Activated CD8-positive, alpha-beta memory T cell treated with anti-CD3 and anti-CD28 coated beads for 36 hours (primary cell): ENCODE results near the gene TPM3. TPM values are rescaled to one million over a fixed set of nuclear protein-coding genes. Genes with fewer than 3 reads are reported as not detected.
"Not testable (repeated sequence)": the region's sequence is repeated elsewhere in the genome, so short reads cannot be mapped to it uniquely, and the experiment has no call there.

ENCODE experiments used
- CTCF ChIA-PET: fragments of 350-600 bp; sonication (Branson Sonifier 250); formaldehyde crosslinking; loops from one replicate; lab custom pipeline; 2021; ENCODE audit warnings: antibody characterized with exemption; lab: Charles Lee
- POLR2A ChIA-PET: fragments of 350-600 bp; sonication (Branson Sonifier 250); formaldehyde crosslinking; loops from one replicate; lab custom pipeline; 2021; ENCODE audit warnings: antibody characterized with exemption; lab: Charles Lee
- total RNA-seq, 2 experiments: library from RNA; stranded (reverse); gene quantifications; one replicate each; pipeline ENCODE4 v1.2.3, GENCODE V29; 2021

Gene TPM3
- 100 to 1,000 TPM; 796 to 807 TPM for total RNA-seq

DNA sequence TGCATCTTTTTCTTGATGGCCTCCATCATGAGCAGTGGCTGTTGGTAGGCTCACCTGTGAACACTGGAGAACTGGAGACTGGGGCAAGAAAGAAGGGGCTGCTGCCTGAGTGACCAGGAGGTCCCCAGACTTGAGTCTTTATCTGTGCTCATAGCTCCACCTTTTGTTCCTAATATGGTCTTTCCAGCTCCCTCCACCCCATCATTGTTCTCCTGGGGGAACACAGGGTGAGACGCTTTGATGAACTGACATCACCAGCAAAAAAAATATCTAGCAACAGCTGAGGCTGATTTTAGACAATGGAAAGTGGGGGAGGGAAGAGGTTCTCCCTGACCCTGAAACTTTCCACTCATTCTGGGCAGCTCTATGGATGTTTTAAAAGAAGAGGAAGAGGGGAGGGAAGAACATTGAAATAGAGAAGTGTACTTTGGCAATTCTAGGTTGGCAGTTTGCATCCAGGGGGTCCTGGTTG, at the start of gene TPM3:
TSS of gene TPM3 (minus strand) at position 111 of the 472 bp plus-strand sequence. CDS start at position 29, 82 bp downstream.
- POLR2A ChIA-PET = no interaction called here
- CTCF ChIA-PET = interaction anchor here (1.5 kb wide), 1 partner anchor 82 kb away, joined by 4 read pairs; no protein-coding TSS in a partner anchor

DNA sequence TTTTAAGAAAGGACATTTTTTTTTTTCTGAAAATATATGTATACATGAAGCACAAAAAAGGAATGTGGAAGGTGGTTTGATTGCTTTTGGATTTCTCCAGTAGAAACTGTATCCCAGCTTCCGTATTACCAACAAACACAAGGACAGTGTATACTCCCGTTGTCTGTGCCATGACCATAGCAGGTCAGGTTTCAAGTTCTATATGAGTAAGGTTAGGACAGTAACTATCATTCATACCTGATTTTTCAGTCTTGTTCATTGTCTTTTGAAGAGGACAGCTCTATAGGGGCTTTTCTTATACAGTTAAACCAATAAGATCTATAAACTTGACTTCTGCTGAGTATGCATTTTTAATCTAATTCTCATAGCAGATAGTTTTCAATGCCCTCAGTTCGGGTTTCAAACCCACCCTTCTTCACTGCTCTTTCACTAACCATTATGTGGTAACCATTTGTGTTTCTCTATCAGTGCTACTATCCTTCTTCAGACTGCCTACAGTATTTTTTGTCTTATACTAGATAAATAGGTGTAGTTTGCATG, 48.5 kb upstream of the TPM3 start:
- ChIA-PET CTCF (no interaction called here), POLR2A (interaction anchor here (0.6 kb wide), 1 partner anchor 93 kb away, joined by 4 read pairs; no protein-coding TSS in a partner anchor)

DNA sequence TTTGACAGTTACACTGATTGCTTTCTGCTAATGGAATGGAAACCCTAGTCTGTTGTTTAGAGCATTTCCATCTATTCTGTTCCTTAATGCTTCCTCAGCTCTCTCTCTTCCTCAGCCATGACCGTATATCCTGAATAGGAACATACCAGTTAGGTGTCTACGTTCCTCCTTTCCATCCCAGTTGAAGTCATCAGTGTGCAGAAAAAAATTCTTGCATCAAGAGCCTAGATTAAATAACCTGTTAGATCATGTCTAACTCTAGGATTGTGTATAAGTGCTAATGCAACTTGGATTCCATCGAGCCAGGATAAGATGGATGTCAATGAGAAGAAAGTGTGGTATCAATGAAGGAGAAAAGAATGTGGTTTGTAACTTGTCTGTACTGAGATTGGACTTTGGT, 47.6 kb upstream of the TPM3 start:
- POLR2A ChIA-PET = no interaction called here

GRCh38 chr1:154237880-154238506, 46.1 kb upstream of the TPM3 start:
- POLR2A ChIA-PET = interaction anchor here (0.8 kb wide), 1 partner anchor 28 kb away, joined by 3 read pairs; no protein-coding TSS in a partner anchor
- CTCF ChIA-PET = no interaction called here

More for the DNA sequence above, 47.6 kb upstream of the TPM3 start:
- CTCF ChIA-PET = no interaction called here

DNA sequence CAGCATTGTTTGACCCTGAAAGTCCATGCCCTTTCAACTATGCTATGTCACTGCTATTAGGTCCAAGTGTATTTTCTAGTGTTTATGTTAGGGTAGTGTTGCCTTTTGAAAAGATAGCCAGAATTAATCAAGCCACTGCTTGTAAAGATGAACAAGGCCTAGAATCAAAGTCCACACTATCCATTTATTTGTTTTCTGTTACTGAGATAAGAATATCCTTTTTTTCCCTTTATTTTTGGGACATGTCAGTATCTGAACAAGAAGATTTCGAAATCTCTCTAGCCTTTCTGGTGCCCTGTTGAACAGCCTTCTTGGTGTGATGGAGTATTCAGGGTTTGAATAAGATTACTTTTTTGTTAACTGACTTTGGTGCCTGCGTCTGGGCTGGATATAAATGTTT, 45.5 kb upstream of the TPM3 start:
- POLR2A ChIA-PET = no interaction called here
- CTCF ChIA-PET = no interaction called here

GRCh38 chr1:154236855-154237254, 45.0 kb upstream of the TPM3 start:
- CTCF ChIA-PET = no interaction called here
- POLR2A ChIA-PET = no interaction called here

DNA sequence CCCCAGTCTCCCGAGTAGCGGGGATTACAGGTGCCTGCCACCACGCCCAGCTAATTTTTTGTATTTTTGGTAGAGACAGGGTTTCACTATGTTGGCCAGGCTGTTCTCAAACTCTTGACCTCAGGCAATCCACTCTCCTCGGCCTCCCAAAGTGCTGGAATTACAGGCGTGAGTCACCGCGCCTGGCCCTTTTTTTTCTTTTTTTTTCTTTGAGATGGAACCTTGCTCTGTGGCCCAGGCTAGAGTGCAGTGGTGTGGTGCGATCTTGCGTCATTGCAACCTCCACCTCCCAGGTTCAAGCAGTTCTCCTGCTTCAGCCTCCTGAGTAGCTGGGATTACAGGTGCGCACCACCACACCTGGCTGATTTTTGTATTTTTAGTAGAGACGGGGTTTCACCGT, 41.2 kb upstream of the TPM3 start:
- POLR2A ChIA-PET = not testable (repeated sequence)
- CTCF ChIA-PET = interaction anchor here (0.6 kb wide), 1 partner anchor 99 kb away, joined by 5 read pairs; no protein-coding TSS in a partner anchor

- ChIA-PET POLR2A (interaction anchor here (0.6 kb wide), 2 partner anchors 19 to 26 kb away, joined by 3 read pairs; no protein-coding TSS in a partner anchor), CTCF (interaction anchor here (0.5 kb wide), 1 partner anchor 48 kb away, joined by 3 read pairs; no protein-coding TSS in a partner anchor)
These were observed 39.2 kb upstream of the TPM3 start for GRCh38 chr1:154231112-154231511.

DNA sequence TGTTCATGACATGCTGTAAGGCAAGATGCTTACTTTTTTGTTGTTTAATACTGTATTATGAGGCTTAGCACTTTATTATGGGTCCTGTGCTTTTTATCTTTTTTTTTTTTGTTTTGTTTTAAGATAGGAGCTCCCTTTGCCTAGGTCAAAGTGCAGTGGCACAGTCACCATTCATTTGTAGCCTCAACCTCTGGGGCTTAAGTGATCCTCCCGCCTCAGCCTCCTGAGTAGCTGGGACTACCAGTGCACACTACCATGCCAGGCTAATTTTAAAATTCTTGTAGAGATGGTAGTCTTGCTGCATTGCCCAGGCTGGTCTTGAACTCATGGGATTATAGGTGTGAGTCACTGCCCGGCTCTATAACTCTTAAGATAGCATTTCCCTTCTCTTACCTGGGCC, 33.5 kb upstream of the TPM3 start:
- ChIA-PET POLR2A (no interaction called here), CTCF (interaction anchor here (0.5 kb wide), 1 partner anchor 353 kb away, joined by 4 read pairs; no protein-coding TSS in a partner anchor)

GRCh38 chr1:154223621-154224020, 31.7 kb upstream of the TPM3 start:
- ChIA-PET POLR2A (no interaction called here), CTCF (no interaction called here)

GRCh38 chr1:154222918-154223317, 31.0 kb upstream of the TPM3 start:
- ChIA-PET CTCF (interaction anchor here (0.6 to 1.3 kb wide), 3 partner anchors 42 to 176 kb away, joined by 3 to 4 read pairs (median 4); no protein-coding TSS in a partner anchor), POLR2A (interaction anchor here (0.5 kb wide), 1 partner anchor 49 kb away, joined by 9 read pairs; no protein-coding TSS in a partner anchor)

DNA sequence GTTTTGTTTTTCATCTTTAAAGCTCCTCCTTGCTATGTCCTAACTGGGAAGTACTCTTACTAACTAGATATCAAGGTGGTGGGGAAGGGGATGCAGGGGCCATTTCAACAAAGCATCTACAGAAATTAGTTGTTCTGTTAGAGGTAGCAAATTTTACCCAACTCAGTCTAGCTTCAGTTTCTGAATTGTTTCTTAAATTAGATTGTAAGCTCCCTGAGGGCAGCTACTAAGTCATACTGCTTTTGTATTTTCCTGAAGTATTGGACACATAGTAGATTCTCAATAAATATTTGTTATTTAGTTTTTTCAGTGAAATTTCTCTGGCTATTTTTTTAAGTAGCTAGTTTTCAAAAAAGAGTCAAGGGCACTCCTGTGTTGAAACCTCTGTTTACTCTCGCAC, 30.6 kb upstream of the TPM3 start:
- POLR2A ChIA-PET = interaction anchor here (0.5 kb wide), 1 partner anchor 49 kb away, joined by 9 read pairs; no protein-coding TSS in a partner anchor
- CTCF ChIA-PET = interaction anchor here (0.6 to 1.3 kb wide), 3 partner anchors 41 to 176 kb away, joined by 3 to 4 read pairs (median 4); no protein-coding TSS in a partner anchor

GRCh38 chr1:154221278-154222001, 29.5 kb upstream of the TPM3 start:
- POLR2A ChIA-PET = no interaction called here
- CTCF ChIA-PET = interaction anchor here (1.3 kb wide), 1 partner anchor 40 kb away, joined by 4 read pairs; no protein-coding TSS in a partner anchor

DNA sequence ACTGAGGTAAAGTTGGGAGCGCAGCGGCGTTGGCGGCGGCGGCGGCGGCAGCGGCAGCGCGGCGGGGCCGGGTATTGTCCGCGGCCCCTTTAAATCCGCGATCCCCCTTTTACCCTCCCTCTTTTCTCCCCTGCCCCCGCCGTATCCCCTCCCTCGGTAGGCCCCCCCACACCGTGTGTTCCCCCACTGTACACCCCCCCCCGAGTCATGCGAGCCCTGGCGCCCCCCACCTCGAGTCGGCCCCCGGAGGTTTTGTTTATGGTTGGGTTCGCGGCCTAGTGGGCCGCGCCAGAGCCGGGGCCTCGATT, 29.0 kb upstream of the TPM3 start:
- ChIA-PET CTCF (interaction anchor here (0.7 to 1.2 kb wide), 2 partner anchors 39 to 51 kb away, joined by 3 to 5 read pairs; partner anchors contain the start of gene HAX1), POLR2A (interaction anchor here (0.6 to 1.2 kb wide), 3 partner anchors 22 to 63 kb away, joined by 3 to 5 read pairs (median 4); no protein-coding TSS in a partner anchor)

DNA sequence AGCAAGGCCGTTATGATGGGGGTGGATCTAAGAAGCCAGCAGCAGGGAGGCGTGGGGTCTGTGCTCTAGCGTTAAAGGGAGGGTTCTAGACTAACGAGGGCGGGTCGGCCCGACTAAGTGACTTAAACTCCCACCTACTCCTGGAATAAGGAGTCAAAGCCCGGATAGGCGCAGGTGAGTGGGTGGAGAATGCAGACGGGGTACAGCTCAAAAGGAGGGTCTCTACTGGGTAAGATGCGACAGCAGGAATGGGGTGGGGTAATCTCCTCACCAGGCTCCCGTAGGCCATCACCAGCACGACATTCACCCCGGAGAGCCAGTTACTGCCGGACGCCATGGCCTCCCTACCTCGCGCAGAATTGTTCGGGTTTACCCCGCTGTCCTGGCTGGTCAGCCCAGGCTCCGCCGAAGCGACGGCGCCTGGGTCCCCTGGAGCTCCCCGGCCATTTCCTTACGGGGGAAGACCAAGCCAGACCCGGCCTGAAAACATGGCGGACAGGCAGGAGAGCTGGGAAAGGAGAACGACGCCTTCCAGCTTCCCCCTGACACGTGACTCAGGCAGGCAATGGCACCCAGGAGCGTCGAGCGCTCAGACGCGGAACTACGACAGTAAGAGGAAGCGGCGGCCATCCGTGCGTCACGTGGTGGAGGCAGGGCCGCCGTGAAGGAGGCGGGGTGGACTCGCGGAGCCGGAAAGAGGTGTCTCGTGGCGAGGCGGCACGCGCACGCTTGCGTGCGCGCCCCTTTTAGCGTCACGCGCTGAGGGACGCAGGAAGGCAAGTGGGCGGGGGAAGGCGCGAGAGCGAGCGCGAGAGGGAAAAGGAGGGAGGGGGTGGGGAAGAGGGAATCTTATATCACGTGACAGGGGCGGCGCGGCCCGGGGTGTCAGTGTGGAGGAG, 28.4 kb upstream of the TPM3 start, which contains the start of gene UBAP2L:
TSS of gene UBAP2L (plus strand) at position 885 of the 899 bp plus-strand sequence. CDS start 4,169 bp downstream, outside the sequence.
- POLR2A ChIA-PET = interaction anchor here (0.6 to 1.2 kb wide), 6 partner anchors 21 to 121 kb away, joined by 3 to 6 read pairs (median 4); no protein-coding TSS in a partner anchor
- CTCF ChIA-PET = interaction anchor here (0.7 to 1.8 kb wide), 3 partner anchors 38 to 115 kb away, joined by 3 to 6 read pairs (median 5); partner anchors contain the start of gene HAX1

DNA sequence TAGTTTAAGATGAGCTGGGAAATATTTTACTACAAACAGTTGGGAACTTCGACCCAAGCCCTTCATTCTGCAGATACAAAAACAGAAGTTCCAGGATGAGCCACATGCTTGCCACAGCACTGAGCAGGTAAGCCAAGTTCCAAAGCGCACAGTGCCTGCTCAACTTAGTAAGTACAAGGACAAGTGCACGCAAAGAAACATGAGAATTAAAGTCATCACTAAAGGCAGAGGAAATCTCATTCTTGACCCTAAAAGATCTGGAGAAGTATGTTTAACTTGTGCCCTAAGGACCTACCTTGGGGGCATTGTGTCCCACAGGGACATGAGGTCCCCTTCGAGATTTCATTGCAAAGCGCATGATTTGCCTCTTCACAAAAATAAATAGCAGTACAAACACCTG, 27.6 kb upstream of the TPM3 start:
- CTCF ChIA-PET = interaction anchor here (1.2 to 1.8 kb wide), 4 partner anchors 37 to 115 kb away, joined by 3 to 10 read pairs (median 6); partner anchors contain the start of gene HAX1
- POLR2A ChIA-PET = interaction anchor here (0.9 to 1.2 kb wide), 3 partner anchors 20 to 116 kb away, joined by 3 to 5 read pairs (median 3); no protein-coding TSS in a partner anchor

GRCh38 chr1:154218545-154218944, 26.6 kb upstream of the TPM3 start:
- CTCF ChIA-PET = interaction anchor here (1.2 to 1.8 kb wide), 3 partner anchors 54 to 116 kb away, joined by 3 to 10 read pairs (median 6); partner anchors contain the start of gene HAX1
- POLR2A ChIA-PET = interaction anchor here (1.1 kb wide), 1 partner anchor 47 kb away, joined by 3 read pairs; no protein-coding TSS in a partner anchor
